H1 (cell line): ENCODE measurements around the gene PDE8B. TPM values are rescaled to one million over a fixed set of nuclear protein-coding genes. Genes with fewer than 3 reads are reported as not detected.

ENCODE experiments used
- CTCF ChIA-PET: fragments of 300-600 bp; sonication (Branson Sonifier 250); formaldehyde crosslinking; loops from one replicate; lab custom pipeline; 2021; ENCODE audit not compliant: partially characterized antibody; lab: Charles Lee
- POLR2A ChIA-PET: fragments of 300-600 bp; sonication (Branson Sonifier 250); formaldehyde crosslinking; loops from one replicate; lab custom pipeline; 2021; ENCODE audit warnings: inconsistent platforms; ENCODE audit not compliant: partially characterized antibody; lab: Charles Lee
- DNase-seq, 2 experiments: peaks; one replicate each; pipeline versions ENCODE4 v3.0.0 to v3.0.0-alpha.2; 2010 to 2022; ENCODE audit warnings: low spot score in 2 of 2, low read depth in 1 of 2, mixed read lengths in 1 of 2
- FAIRE-seq: peaks from 2 replicates; lab custom pipeline; 2011; peaks lifted over from hg19 to GRCh38; lab: Jason Lieb, UNC
- H2AFZ ChIP-seq: 2 replicates; pipeline ENCODE4 v1.8.1; 2012; ENCODE audit warnings: low read length, inconsistent platforms
- H2AK5ac ChIP-seq: 2 replicates; pipeline ENCODE4 v1.6.1; 2013; ENCODE audit warnings: low read depth, low read length
- H2BK120ac ChIP-seq: replicated peaks from 2 replicates; pipeline ENCODE3; 2013; ENCODE audit warnings: low read depth, low read length, inconsistent platforms
- H2BK12ac ChIP-seq: 2 replicates; pipeline ENCODE4 v1.6.1; 2013; ENCODE audit warnings: low read depth, low read length
- H2BK15ac ChIP-seq: 2 replicates; pipeline ENCODE4 v1.6.1; 2013; ENCODE audit warnings: low read length
- H2BK20ac ChIP-seq: 2 replicates; pipeline ENCODE4 v1.6.1; 2013; ENCODE audit warnings: low read length
- H2BK5ac ChIP-seq: 2 replicates; pipeline ENCODE4 v1.6.1; 2013; ENCODE audit warnings: low read depth, low read length
- H3K14ac ChIP-seq: 2 replicates; pipeline ENCODE4 v1.6.1; 2013; ENCODE audit warnings: inconsistent platforms; ENCODE audit not compliant: insufficient read length
- H3K18ac ChIP-seq: 2 replicates; pipeline ENCODE4 v1.6.1; 2013; ENCODE audit warnings: low read length; ENCODE audit errors: extremely low read depth
- H3K23ac ChIP-seq: 2 replicates; pipeline ENCODE4 v1.6.1; 2013; ENCODE audit warnings: inconsistent platforms; ENCODE audit not compliant: insufficient read length
- H3K23me2 ChIP-seq: 2 replicates; pipeline ENCODE4 v1.6.1; 2013; ENCODE audit warnings: low read depth, low read length
- H3K27ac ChIP-seq: 2 replicates; pipeline ENCODE4 v1.6.1; 2011; ENCODE audit warnings: low read depth, low read length, inconsistent platforms
- H3K27me3 ChIP-seq, 4 experiments: replicated peaks in 1 of 4; 1 replicate in 1 of 4; 2 replicates in 3 of 4; pipeline versions ENCODE4 v1.6.1 to v1.8.1; 2011 to 2013; ENCODE audit warnings: low read length in 3 of 4, mild to moderate bottlenecking in 3 of 4, inconsistent platforms in 2 of 4, mixed read lengths in 2 of 4, moderate library complexity in 1 of 4; ENCODE audit not compliant: control insufficient read depth in 3 of 4, insufficient read depth in 3 of 4; ENCODE audit errors: extremely low read depth in 1 of 4
- H3K36me3 ChIP-seq, 4 experiments: 2 replicates each; pipeline versions ENCODE4 v1.6.1 to v1.8.1; 2011 to 2013; ENCODE audit warnings: mild to moderate bottlenecking in 4 of 4, low read length in 3 of 4, moderate library complexity in 2 of 4, control low read depth in 1 of 4, inconsistent platforms in 1 of 4; ENCODE audit not compliant: insufficient read depth in 4 of 4, control insufficient read depth in 2 of 4
- H3K4ac ChIP-seq: replicated peaks from 2 replicates; pipeline ENCODE3; 2013; ENCODE audit warnings: low read length, low read depth, mixed read lengths, inconsistent platforms; ENCODE audit not compliant: insufficient read length
- H3K4me1 ChIP-seq, 4 experiments: replicated peaks in 1 of 4; 1 replicate in 1 of 4; 2 replicates in 3 of 4; pipeline versions ENCODE4 v1.6.1 to v1.8.1; 2011 to 2013; ENCODE audit warnings: low read length in 3 of 4, inconsistent platforms in 2 of 4, mixed read lengths in 1 of 4; ENCODE audit not compliant: insufficient read depth in 4 of 4, control insufficient read depth in 3 of 4
- H3K4me2 ChIP-seq, 2 experiments: 2 replicates each; pipeline versions ENCODE4 v1.6.1 to v1.8.1; 2011 to 2013; ENCODE audit warnings: low read depth in 2 of 2, low read length in 2 of 2, control low read depth in 1 of 2, inconsistent platforms in 1 of 2, mild to moderate bottlenecking in 1 of 2; ENCODE audit not compliant: insufficient read depth in 1 of 2
- H3K4me3 ChIP-seq, 4 experiments: fragments of 200-600, 300-600 bp in 1 of 4; sonication (generic), shearing (Covaris generic), sonication (Bioruptor Twin) in 1 of 4; 2 replicates each; pipeline versions ENCODE4 v1.5.1 to v1.8.1; 2011 to 2016; ENCODE audit warnings: low read length in 4 of 4, low read depth in 3 of 4, control low read depth in 2 of 4, inconsistent platforms in 2 of 4, mild to moderate bottlenecking in 2 of 4, mixed read lengths in 1 of 4, moderate library complexity in 1 of 4; ENCODE audit not compliant: insufficient read depth in 2 of 4; ENCODE audit errors: extremely low read depth in 1 of 4
- H3K56ac ChIP-seq: replicated peaks from 2 replicates; pipeline ENCODE3; 2013; ENCODE audit warnings: low read depth, mild to moderate bottlenecking, mixed read lengths, low read length, inconsistent platforms; ENCODE audit not compliant: insufficient read length
- H3K79me1 ChIP-seq: 2 replicates; pipeline ENCODE4 v1.6.1; 2013; ENCODE audit warnings: low read depth, low read length, control low read depth
- H3K79me2 ChIP-seq, 2 experiments: 2 replicates each; pipeline versions ENCODE4 v1.6.1 to v1.8.1; 2012 to 2013; ENCODE audit warnings: low read length in 2 of 2, mild to moderate bottlenecking in 2 of 2, inconsistent platforms in 1 of 2; ENCODE audit not compliant: insufficient read depth in 2 of 2, control insufficient read depth in 1 of 2
- H3K9ac ChIP-seq, 4 experiments: replicated peaks in 1 of 4; 1 replicate in 1 of 4; 2 replicates in 3 of 4; pipeline versions ENCODE4 v1.6.1 to v1.8.1; 2011 to 2013; ENCODE audit warnings: low read depth in 3 of 4, low read length in 3 of 4, control low read depth in 2 of 4, mild to moderate bottlenecking in 2 of 4, moderate library complexity in 2 of 4, inconsistent platforms in 1 of 4; ENCODE audit errors: extremely low read depth in 1 of 4
- H3K9me3 ChIP-seq, 2 experiments: 2 replicates each; pipeline versions ENCODE4 v1.6.1 to v1.8.1; 2012 to 2013; ENCODE audit warnings: mild to moderate bottlenecking in 2 of 2, moderate library complexity in 2 of 2, control low read depth in 1 of 2, inconsistent platforms in 1 of 2, low read depth in 1 of 2, low read length in 1 of 2, mixed read lengths in 1 of 2; ENCODE audit not compliant: insufficient read depth in 2 of 2
- H4K20me1 ChIP-seq, 2 experiments: replicated peaks in 1 of 2; 2 replicates each; pipeline versions ENCODE3 to v1.8.1; 2011 to 2013; ENCODE audit warnings: inconsistent platforms in 2 of 2, low read length in 2 of 2, mild to moderate bottlenecking in 1 of 2; ENCODE audit not compliant: insufficient read depth in 2 of 2, control insufficient read depth in 1 of 2
- H4K5ac ChIP-seq: 2 replicates; pipeline ENCODE4 v1.6.1; 2013; ENCODE audit warnings: low read length, low read depth, mixed read lengths, inconsistent platforms; ENCODE audit not compliant: insufficient read length
- H4K8ac ChIP-seq: 2 replicates; pipeline ENCODE4 v1.8.0; 2013; ENCODE audit warnings: mild to moderate bottlenecking, moderate library complexity, low read length, inconsistent platforms; ENCODE audit not compliant: insufficient read depth; ENCODE audit errors: extremely low read depth
- H4K91ac ChIP-seq: replicated peaks from 2 replicates; pipeline ENCODE3; 2013; ENCODE audit warnings: low read length, mixed read lengths, inconsistent platforms; ENCODE audit not compliant: insufficient read length
- ASH2L ChIP-seq: fragments of 200-600, 300-600 bp; sonication (generic); IDR thresholded peaks from one replicate; pipeline ENCODE4 v1.7.1; 2017; ENCODE audit warnings: low read length
- CBX5 ChIP-seq: fragments of 300-800, 300-1000 bp; sonication (generic); IDR thresholded peaks from 2 replicates; pipeline ENCODE4 v1.7.1; 2016; ENCODE audit warnings: antibody characterized with exemption, low read length, low read depth
- EP300 ChIP-seq, 2 experiments: IDR thresholded peaks; 1 replicate in 1 of 2; 2 replicates in 1 of 2; pipeline ENCODE4 v1.6.1; 2011 to 2012; ENCODE audit warnings: low read depth in 2 of 2, low read length in 2 of 2, mild to moderate bottlenecking in 2 of 2, borderline replicate concordance in 1 of 2, inconsistent platforms in 1 of 2, moderate library complexity in 1 of 2
- SIX5 ChIP-seq: IDR thresholded peaks from 2 replicates; pipeline ENCODE4 v1.6.1; 2011; ENCODE audit warnings: mild to moderate bottlenecking, low read depth, low read length
- SUZ12 ChIP-seq: fragments of 200-600 bp; sonication (generic); IDR thresholded peaks from 2 replicates; pipeline ENCODE4 v1.6.1; 2012; ENCODE audit warnings: mild to moderate bottlenecking, inconsistent platforms, low read length, moderate library complexity, mixed read lengths
- TAF1 ChIP-seq: IDR thresholded peaks from 2 replicates; pipeline ENCODE4 v1.6.1; 2011; ENCODE audit warnings: mild to moderate bottlenecking, low read depth, low read length
- TEAD4 ChIP-seq: IDR thresholded peaks from 2 replicates; pipeline ENCODE4 v1.6.1; 2012; ENCODE audit warnings: low read depth, low read length, inconsistent platforms, mixed read lengths
- WGBS, 2 experiments: shearing (Covaris generic) in 1 of 2; methylation state at CpG; one replicate each; pipeline versions ENCODE4 v1.1.6 to v1.1.7; 2013 to 2015; ENCODE audit warnings: low lambda C conversion rate in 2 of 2, mixed read lengths in 2 of 2, inconsistent platforms in 1 of 2, low coverage in 1 of 2, missing lambda C conversion rate in 1 of 2; ENCODE audit not compliant: insufficient replicate concordance in 2 of 2, insufficient coverage in 1 of 2, insufficient read length in 1 of 2; ENCODE audit errors: extremely low coverage in 1 of 2, missing lambda C conversion rate in 1 of 2; 5-methylcytosine and 5-hydroxymethylcytosine counted together
- polyA plus RNA-seq, 7 experiments: library from polyadenylated mRNA; depleted of rRNA in 3 of 7; stranded (reverse) in 5 of 7; unstranded in 2 of 7; fragments of >200 nt in 5 of 7; fragments of 200-250 nt in 2 of 7; gene quantifications; 1 replicate in 5 of 7; 2 replicates in 1 of 7; 4 replicates in 1 of 7; pipeline versions ENCODE4 v1.2.1 to v1.2.3, GENCODE V29; 2011 to 2013; ENCODE audit warnings: missing spikeins in 2 of 7, mixed read lengths in 2 of 7
- total RNA-seq: library from RNA; stranded (reverse); fragmentation: NEBNext Ultra II Directional; extraction: Animal tissue kit (Norgen Biotek cat#: 25700); gene quantifications from 2 replicates; pipeline ENCODE4 v1.2.1, GENCODE V29; 2021

PDE8B gene
- total and polyA plus RNA-seq, 2 of the 8 experiments (the other 6 are each of a cell fraction or from before 2014, with no cell fraction given): 0.32 to 1.1 TPM

GRCh38 chr5:77266291-77266690, 55.8 kb downstream of the PDE8B start:
- Histone ChIP-seq H4K5ac (no peak overlapping the region), H3K27ac (no peak overlapping the region), H2BK120ac (no peak overlapping the region), H2BK5ac (no peak overlapping the region), H3K9ac (no peak overlapping the region), H3K4me1 (no peaks in the 10 kb centered on the region)
- no peak for TF ChIP-seq EP300 (IDR thresholded peaks at IDR 0.05; ENCODE audit: borderline replicate concordance in 1 of 2, low read depth in 2 of 2, low read length in 2 of 2)
- TF ChIP-seq TAF1: no peak
- TF ChIP-seq ASH2L: no peak
- no peak for TF ChIP-seq SUZ12
- no peak for TF ChIP-seq CBX5
- TF ChIP-seq TEAD4: no peak
- no peak for TF ChIP-seq SIX5
- TF ChIP-seq, all 59 proteins: peak for 0
- no peaks in the 10 kb centered on the region for H3K9me3 ChIP-seq
- no peaks in the 10 kb centered on the region for H3K27me3 ChIP-seq
- H4K91ac ChIP-seq: no peak overlapping the region
- H3K4ac ChIP-seq: no peak overlapping the region
- H3K79me1 ChIP-seq: no peaks in the 10 kb centered on the region
- H3K23me2 ChIP-seq: no peaks in the 10 kb centered on the region
- H3K56ac ChIP-seq: no peak overlapping the region
- no peak overlapping the region for H3K4me2 ChIP-seq
- WGBS, 2 experiments: 83% methylated on average over 2 of the region's 2 CpGs; no CpG with 5 or more reads in 1 of the 2 experiments
- no peak overlapping the region for H2BK15ac ChIP-seq
- POLR2A ChIA-PET: no interaction called here
- H3K79me2 ChIP-seq: no peaks in the 10 kb centered on the region
- no peak for DNase-seq
- no peak overlapping the region for H3K18ac ChIP-seq
- no peak overlapping the region for H3K14ac ChIP-seq
- no peak overlapping the region for H2AFZ ChIP-seq
- CTCF ChIA-PET: interaction anchor here (1.3 kb wide), 1 partner anchor 226 kb away, joined by 3 read pairs; the partner anchor contains the start of gene WDR41
- no peaks in the 10 kb centered on the region for H4K20me1 ChIP-seq
- H3K36me3 ChIP-seq: no peaks in the 10 kb centered on the region
- no peak overlapping the region for H3K4me3 ChIP-seq
- H3K23ac ChIP-seq: no peak overlapping the region
- H2AK5ac ChIP-seq: no peak overlapping the region
- H2BK12ac ChIP-seq: no peak overlapping the region
- FAIRE-seq: no peak
- no peak overlapping the region for H4K8ac ChIP-seq
- no peak overlapping the region for H2BK20ac ChIP-seq
